Neural progenitor cell (in vitro differentiated cells): Measurements from ENCODE around the gene MGMT.

Experiments
- EZH2phosphoT487 ChIP-seq: fragments of 200-600 bp; sonication (generic); IDR thresholded peaks from 2 replicates; pipeline ENCODE4 v1.6.1; 2017; ENCODE audit warnings: antibody characterized with exemption
- TF ChIP-seq, protein P1 (sequence below): fragments of 200-600 bp; sonication (generic); IDR thresholded peaks from 2 replicates; pipeline ENCODE4 v1.5.1; 2017; ENCODE audit warnings: antibody characterized with exemption, mild to moderate bottlenecking

DNA sequence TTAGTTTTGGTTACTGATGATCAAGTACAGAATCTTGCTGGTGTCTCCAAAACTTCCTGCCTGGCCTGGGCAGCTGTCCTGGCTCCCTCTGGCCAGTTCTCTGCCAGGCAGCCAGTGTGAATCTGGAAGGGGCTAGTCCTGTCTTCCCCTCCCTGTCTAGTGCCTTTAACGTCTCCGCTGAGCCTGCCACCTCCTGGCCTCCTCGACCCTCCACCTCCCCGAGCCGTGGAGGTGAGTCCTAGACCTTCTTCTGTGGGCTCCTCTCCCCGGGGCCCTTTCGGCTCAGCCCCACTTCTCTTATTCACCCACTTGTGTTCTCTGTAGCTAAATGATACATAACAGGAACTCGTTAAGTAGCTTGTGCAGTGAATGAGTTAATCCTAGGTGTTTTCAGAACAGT, 218.2 kb downstream of the MGMT start:
- TF ChIP-seq EZH2phosphoT487, result no peak
- TF ChIP-seq, protein P1, sequence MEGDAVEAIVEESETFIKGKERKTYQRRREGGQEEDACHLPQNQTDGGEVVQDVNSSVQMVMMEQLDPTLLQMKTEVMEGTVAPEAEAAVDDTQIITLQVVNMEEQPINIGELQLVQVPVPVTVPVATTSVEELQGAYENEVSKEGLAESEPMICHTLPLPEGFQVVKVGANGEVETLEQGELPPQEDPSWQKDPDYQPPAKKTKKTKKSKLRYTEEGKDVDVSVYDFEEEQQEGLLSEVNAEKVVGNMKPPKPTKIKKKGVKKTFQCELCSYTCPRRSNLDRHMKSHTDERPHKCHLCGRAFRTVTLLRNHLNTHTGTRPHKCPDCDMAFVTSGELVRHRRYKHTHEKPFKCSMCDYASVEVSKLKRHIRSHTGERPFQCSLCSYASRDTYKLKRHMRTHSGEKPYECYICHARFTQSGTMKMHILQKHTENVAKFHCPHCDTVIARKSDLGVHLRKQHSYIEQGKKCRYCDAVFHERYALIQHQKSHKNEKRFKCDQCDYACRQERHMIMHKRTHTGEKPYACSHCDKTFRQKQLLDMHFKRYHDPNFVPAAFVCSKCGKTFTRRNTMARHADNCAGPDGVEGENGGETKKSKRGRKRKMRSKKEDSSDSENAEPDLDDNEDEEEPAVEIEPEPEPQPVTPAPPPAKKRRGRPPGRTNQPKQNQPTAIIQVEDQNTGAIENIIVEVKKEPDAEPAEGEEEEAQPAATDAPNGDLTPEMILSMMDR, result no peak
